K562 (cell line): Measurements from ENCODE around the gene TMSB10. TPM values are rescaled to one million over a fixed set of nuclear protein-coding genes. Genes with fewer than 3 reads are reported as not detected.
A peak's percentile ranks its signal among the peaks of the same experiment; 100 is the strongest.

Source experiments
- CUX1 ChIP-seq: fragments of 200-800 bp; sonication (Bioruptor generic); IDR thresholded peaks from 2 replicates; pipeline ENCODE4 v1.6.1; 2016; ENCODE audit warnings: missing genetic modification characterization, missing compliant biosample characterization
- E2F3 ChIP-seq: fragments of 250-450 bp; sonication (Bioruptor Pico); IDR thresholded peaks from 2 replicates; pipeline ENCODE4 v1.4.0; 2020; ENCODE audit warnings: mild to moderate bottlenecking
- GABPA ChIP-seq: fragments of 200-800 bp; sonication (Bioruptor generic); conservative IDR thresholded peaks from 2 replicates; pipeline ENCODE4 v1.6.1; 2016; ENCODE audit warnings: low read depth, missing genetic modification characterization, missing compliant biosample characterization
- GTF2E2 ChIP-seq: fragments of 200-800 bp; sonication (Bioruptor generic); IDR thresholded peaks from 2 replicates; pipeline ENCODE4 v1.6.1; 2016; ENCODE audit warnings: missing genetic modification characterization, missing compliant biosample characterization
- PHTF2 ChIP-seq: fragments of 250-450 bp; sonication (Bioruptor Pico); IDR thresholded peaks from 2 replicates; pipeline ENCODE4 v1.5.0; 2021; ENCODE audit warnings: mild to moderate bottlenecking
- RAD51 ChIP-seq: fragments of 450-650 bp; IDR thresholded peaks from 2 replicates; pipeline ENCODE4 v1.7.1; 2016; ENCODE audit warnings: low read depth, mild to moderate bottlenecking, borderline replicate concordance
- RBBP5 ChIP-seq: fragments of 200-600 bp; sonication (generic); IDR thresholded peaks from 2 replicates; pipeline ENCODE4 v1.6.1; 2012; ENCODE audit warnings: borderline replicate concordance, mild to moderate bottlenecking, low read length, control low read depth, inconsistent platforms; ENCODE audit not compliant: insufficient read depth, poor library complexity, severe bottlenecking
- SETDB1 ChIP-seq: IDR thresholded peaks from one replicate; pipeline ENCODE4 v1.6.1; 2012; ENCODE audit warnings: low read length, control low read depth, inconsistent platforms
- SIN3B ChIP-seq: fragments of 450-650 bp; IDR thresholded peaks from 2 replicates; pipeline ENCODE4 v1.6.1; 2017; ENCODE audit warnings: low read depth, mild to moderate bottlenecking, moderate library complexity
- SIRT6 ChIP-seq: IDR thresholded peaks from one replicate; pipeline ENCODE4 v1.6.1; 2012; ENCODE audit warnings: low read depth, mild to moderate bottlenecking, control low read depth, inconsistent platforms, low read length, moderate library complexity
- ZC3H8 ChIP-seq: fragments of 450-650 bp; IDR thresholded peaks from 2 replicates; pipeline ENCODE4 v1.6.1; 2017
- ZFP30 ChIP-seq: fragments of 250-450 bp; sonication (Bioruptor Pico); IDR thresholded peaks from 2 replicates; pipeline ENCODE4 v1.8.0; 2022; ENCODE audit warnings: moderate library complexity, mild to moderate bottlenecking, inconsistent platforms, borderline replicate concordance
- ZKSCAN1 ChIP-seq: fragments of 150-350 bp; IDR thresholded peaks from 2 replicates; pipeline ENCODE4 v1.6.1; 2016; ENCODE audit warnings: low read depth, low read length
- ZNF263 ChIP-seq: sonication (generic); formaldehyde crosslinking; IDR thresholded peaks from 2 replicates; pipeline ENCODE4 v1.8.0; 2022; ENCODE audit warnings: mild to moderate bottlenecking, missing genetic modification reagents, borderline replicate concordance
- ZNF668 ChIP-seq: fragments of 250-450 bp; sonication (Bioruptor Pico); IDR thresholded peaks from 2 replicates; pipeline ENCODE4 v1.8.0; 2022; ENCODE audit warnings: mild to moderate bottlenecking, inconsistent platforms
- ZNF785 ChIP-seq: fragments of 250-450 bp; sonication (Bioruptor Pico); IDR thresholded peaks from 2 replicates; pipeline ENCODE4 v1.4.0; 2020; ENCODE audit warnings: mild to moderate bottlenecking
- polyA plus RNA-seq, 8 experiments: library from polyadenylated mRNA; depleted of rRNA in 4 of 8; stranded (reverse) in 5 of 8; unstranded in 3 of 8; fragments of >200 nt; fragmentation: Nextera tagmentation in 2 of 8; fragmentation: Illumina TruSeq in 1 of 8; extraction: Ambion mirVana in 2 of 8; extraction: Trizol in 1 of 8; gene quantifications; 2 replicates each; pipeline versions ENCODE4 v1.2.1 to v1.2.3, GENCODE V29; 2011 to 2014; ENCODE audit warnings: inconsistent platforms in 1 of 8, missing spikeins in 1 of 8
- total RNA-seq, 7 experiments: library from RNA; depleted of rRNA in 6 of 7; stranded (reverse); fragments of >200 nt in 6 of 7; fragmentation: Illumina TruSeq in 2 of 7; extraction: Trizol in 2 of 7; gene quantifications; 2 replicates each; pipeline versions ENCODE4 v1.2.1 to v1.2.3, GENCODE V29; 2011 to 2021; ENCODE audit warnings: low replicate concordance in 1 of 7
- TF ChIP-seq, protein P1 (sequence below): fragments of 250-450 bp; sonication (Bioruptor Pico); IDR thresholded peaks from 2 replicates; pipeline ENCODE4 v1.4.0; 2020; ENCODE audit warnings: mild to moderate bottlenecking, moderate library complexity
- TF ChIP-seq, protein P2 (sequence below): fragments of 250-450 bp; sonication (Bioruptor Pico); IDR thresholded peaks from 2 replicates; pipeline ENCODE4 v1.5.0; 2020; ENCODE audit warnings: mild to moderate bottlenecking
- TF ChIP-seq, protein P3 (sequence below), 2 experiments: fragments of 450-650 bp; IDR thresholded peaks; 2 replicates each; pipeline ENCODE4 v1.6.1; 2016

The TMSB10 gene
- total and polyA plus RNA-seq, 9 of the 15 experiments (the other 6 are each of a cell fraction or from before 2014, with no cell fraction given): 382 to 2,226 (median 959) TPM

DNA sequence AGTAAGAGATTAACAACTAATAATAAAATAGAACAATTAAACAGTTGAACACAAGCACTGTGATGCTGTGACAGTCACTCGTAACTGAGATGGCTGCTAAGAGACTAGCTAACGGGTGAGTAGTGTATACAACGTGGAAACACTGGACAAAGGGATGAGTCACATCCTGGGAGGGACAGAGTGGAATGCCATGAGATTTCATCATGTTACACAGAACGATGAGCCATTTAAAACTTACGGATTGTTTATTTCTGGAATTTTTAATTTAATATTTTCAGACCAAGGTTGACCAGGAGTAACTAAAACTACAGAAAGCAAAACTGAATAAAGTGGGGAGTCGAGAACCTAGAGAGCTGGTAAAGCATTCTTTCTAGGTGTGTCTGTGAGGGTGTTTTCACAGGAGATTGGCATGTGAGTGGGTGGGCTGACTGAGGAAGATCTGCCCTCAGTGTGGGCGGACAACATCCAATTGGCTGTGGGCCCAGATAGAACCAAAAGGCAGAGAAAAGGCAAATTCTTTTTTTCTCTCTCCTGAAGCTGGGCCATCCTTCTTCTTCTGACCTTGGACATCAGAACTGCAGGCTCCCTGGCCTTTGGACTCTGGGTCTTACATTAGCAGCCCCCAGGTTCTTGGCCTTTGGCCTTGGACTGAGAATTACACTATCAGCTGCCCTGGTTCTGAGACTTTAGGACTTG is 14.6 kb downstream of the TMSB10 start (continued):
- no peak for TF ChIP-seq CUX1 (CRISPR knock-in tag)
- TF ChIP-seq, protein P1, sequence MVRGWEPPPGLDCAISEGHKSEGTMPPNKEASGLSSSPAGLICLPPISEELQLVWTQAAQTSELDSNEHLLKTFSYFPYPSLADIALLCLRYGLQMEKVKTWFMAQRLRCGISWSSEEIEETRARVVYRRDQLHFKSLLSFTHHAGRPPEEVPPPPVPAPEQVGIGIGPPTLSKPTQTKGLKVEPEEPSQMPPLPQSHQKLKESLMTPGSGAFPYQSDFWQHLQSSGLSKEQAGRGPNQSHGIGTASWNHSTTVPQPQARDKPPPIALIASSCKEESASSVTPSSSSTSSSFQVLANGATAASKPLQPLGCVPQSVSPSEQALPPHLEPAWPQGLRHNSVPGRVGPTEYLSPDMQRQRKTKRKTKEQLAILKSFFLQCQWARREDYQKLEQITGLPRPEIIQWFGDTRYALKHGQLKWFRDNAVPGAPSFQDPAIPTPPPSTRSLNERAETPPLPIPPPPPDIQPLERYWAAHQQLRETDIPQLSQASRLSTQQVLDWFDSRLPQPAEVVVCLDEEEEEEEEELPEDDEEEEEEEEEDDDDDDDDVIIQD (CRISPR knock-in tag): no peak
- TF ChIP-seq, protein P2, sequence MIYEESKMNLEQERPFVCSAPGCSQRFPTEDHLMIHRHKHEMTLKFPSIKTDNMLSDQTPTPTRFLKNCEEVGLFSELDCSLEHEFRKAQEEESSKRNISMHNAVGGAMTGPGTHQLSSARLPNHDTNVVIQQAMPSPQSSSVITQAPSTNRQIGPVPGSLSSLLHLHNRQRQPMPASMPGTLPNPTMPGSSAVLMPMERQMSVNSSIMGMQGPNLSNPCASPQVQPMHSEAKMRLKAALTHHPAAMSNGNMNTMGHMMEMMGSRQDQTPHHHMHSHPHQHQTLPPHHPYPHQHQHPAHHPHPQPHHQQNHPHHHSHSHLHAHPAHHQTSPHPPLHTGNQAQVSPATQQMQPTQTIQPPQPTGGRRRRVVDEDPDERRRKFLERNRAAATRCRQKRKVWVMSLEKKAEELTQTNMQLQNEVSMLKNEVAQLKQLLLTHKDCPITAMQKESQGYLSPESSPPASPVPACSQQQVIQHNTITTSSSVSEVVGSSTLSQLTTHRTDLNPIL (CRISPR knock-in tag): no peak
- no peak for TF ChIP-seq SIRT6
- TF ChIP-seq ZC3H8: no peak
- TF ChIP-seq ZNF668 (CRISPR knock-in tag): no peak
- TF ChIP-seq RAD51: no peak
- no peak for TF ChIP-seq E2F3
- TF ChIP-seq ZNF263 (CRISPR knock-in tag): 0 out of 2 replicates have a peak, but pooled peaks have one; percentile 28
- no peak for TF ChIP-seq PHTF2 (CRISPR knock-in tag)
- no peak for TF ChIP-seq ZKSCAN1
- TF ChIP-seq, protein P3, sequence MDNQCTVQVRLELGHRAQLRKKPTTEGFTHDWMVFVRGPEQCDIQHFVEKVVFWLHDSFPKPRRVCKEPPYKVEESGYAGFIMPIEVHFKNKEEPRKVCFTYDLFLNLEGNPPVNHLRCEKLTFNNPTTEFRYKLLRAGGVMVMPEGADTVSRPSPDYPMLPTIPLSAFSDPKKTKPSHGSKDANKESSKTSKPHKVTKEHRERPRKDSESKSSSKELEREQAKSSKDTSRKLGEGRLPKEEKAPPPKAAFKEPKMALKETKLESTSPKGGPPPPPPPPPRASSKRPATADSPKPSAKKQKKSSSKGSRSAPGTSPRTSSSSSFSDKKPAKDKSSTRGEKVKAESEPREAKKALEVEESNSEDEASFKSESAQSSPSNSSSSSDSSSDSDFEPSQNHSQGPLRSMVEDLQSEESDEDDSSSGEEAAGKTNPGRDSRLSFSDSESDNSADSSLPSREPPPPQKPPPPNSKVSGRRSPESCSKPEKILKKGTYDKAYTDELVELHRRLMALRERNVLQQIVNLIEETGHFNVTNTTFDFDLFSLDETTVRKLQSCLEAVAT (IDR thresholded peaks at IDR 0.05): no peak
- TF ChIP-seq ZFP30: no peak
- TF ChIP-seq SIN3B: no peak
- TF ChIP-seq GABPA (tag): peak; percentile 62
- TF ChIP-seq ZNF785 (CRISPR knock-in tag): no peak
- TF ChIP-seq RBBP5: no peak
- peak; percentile 62 for TF ChIP-seq GTF2E2 (tag)
- no peak for TF ChIP-seq SETDB1
